Activated effector memory CD4-positive, alpha-beta T cell treated with anti-CD3 and anti-CD28 coated beads, Interleukin-2, amount 50 U/mL, for 16 hours (primary cell): ENCODE results near the gene BARX2.

Source experiments
- DNase-seq: peaks from one replicate; pipeline ENCODE4 v3.0.0-alpha.2; 2020

The BARX2 gene

GRCh38 chr11:129374081-129374992 lies 1.3 kb upstream of the BARX2 start:
- no peak for DNase-seq

GRCh38 chr11:129374993-129375750 lies 476 bp upstream of the BARX2 start:
- no peak for DNase-seq

- DNase-seq = no peak
Measured at GRCh38 chr11:129376658-129377341, 1.2 kb downstream of the BARX2 start.

DNA sequence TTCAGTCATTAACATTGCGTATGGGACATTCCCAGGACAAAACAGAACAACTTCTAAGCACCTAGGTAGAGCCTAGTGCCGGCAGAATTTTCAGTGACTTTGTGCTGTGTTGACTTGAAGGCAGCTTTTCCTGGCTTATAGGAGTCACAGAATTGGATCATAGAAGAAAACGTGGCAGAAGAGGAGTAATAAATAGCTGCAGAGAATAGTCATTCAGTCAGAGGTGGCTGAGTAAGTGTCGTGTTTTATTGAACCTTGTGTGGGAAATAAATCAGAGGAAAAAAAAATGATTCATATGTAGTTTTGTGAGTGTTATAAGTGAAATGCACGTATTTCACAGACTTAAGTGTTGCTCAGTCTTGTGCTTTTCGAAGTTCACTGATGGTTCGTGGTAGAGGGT lies 2.1 kb downstream of the BARX2 start:
- no peak for DNase-seq

DNA sequence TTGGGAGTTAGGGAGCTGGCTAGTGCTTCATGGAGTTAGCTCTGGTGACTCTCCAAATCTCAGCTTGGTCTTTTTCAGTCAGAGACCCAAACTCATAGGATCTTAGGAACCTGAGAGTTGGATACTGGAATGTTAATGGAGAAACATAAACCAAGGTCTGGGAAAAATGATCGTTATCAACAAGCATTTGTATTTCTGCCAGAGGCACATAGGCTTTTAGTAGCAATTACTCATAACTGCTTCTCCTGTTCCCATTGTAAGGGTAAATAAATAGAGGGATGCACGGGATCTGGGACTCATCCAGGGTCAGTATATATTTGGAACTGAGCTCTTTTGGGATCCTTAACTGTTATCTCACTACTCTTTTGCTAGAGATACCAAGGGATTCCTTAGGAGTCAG lies 4.8 kb downstream of the BARX2 start:
- DNase-seq = no peak

GRCh38 chr11:129382583-129382982 lies 6.9 kb downstream of the BARX2 start:
- no peak for DNase-seq

- no peak for DNase-seq
Measured at GRCh38 chr11:129383060-129383459, 7.4 kb downstream of the BARX2 start.

- DNase-seq = no peak
Measured at GRCh38 chr11:129383502-129383901, 7.9 kb downstream of the BARX2 start.

GRCh38 chr11:129384415-129384814 lies 8.8 kb downstream of the BARX2 start:
- no peak for DNase-seq

DNA sequence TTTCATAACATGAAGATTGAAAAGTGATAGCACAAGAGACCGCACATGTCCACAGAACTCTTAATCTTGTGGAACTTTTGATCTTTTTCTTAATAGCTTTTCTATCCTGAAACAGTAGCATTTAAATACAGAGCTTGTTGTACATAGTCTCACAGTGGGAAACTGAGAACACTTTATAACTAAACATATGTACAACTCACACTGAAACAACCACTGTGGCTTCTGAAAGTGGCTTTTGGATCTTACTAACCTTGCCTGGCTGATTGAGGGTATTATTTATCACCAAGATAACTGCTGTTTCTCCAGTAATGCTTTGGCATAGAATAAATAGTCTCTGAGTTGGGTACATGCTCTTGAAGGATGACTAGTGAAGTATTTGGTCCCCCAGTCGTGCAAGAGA lies 10.2 kb downstream of the BARX2 start:
- DNase-seq = no peak

GRCh38 chr11:129386795-129387397 lies 11.2 kb downstream of the BARX2 start:
- no peak for DNase-seq

DNA sequence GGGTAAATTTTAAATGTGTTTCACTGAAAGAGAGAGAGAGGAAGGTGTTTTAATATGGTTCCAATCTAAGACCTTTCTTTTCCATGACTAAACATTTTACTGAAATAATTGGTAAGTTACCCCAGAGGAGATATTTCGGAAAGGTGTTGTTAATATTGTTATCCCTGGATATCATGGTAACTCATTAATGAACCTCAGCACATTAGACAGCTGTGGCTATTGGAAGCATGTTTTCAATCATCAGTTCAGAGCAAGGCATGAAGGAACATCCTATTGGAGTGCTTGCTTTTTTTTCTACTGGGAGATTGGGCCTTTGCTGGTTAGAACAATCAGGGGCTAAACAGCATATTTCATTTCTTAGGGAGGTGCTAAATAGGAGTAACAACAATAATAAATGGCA lies 11.8 kb downstream of the BARX2 start:
- DNase-seq = no peak

GRCh38 chr11:129388824-129389223 lies 13.2 kb downstream of the BARX2 start:
- no peak for DNase-seq

DNA sequence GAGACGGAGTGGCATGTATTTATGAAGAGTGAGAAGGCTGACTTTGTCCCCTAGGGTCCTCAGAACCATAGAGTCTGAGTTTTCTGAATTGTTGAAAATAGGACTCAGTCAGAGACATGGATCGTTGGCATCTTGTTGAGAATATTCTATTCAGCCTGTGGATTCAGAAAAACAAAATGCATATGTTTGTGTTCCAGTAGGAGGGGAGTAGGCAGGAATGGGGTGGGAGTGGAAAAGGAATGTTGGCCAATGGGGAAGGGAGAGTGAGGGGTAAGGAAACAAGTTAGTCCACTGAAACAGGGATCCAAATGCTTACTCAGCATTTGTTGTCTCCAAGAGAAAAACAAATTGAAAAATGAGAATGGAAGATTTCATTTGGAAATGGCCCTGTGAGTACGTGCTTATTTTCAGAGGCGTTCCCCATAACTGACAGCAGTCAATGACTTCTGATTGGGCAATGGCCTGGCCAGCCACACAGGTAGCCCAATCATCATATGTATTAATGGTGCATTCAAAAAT lies 14.7 kb downstream of the BARX2 start:
- no peak for DNase-seq

DNA sequence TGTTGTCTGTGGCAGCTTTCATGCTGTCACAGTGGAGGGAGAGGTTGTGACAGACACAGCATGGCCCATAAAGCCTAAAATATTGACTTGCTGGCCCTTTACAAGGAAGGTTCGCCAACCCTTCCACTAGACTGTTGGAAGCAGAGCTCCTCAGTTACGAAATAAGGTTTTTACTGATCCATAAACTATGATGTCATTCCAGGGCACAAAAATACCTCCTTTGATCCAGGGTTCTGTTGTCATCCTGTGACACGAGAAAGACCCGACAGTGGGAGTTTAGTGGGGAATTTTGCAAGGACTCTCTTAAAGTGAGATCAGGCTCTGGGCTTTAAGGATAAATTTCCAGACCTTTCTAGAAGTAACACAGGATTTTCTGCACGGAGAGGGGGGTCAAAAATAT lies 15.7 kb downstream of the BARX2 start:
- no peak for DNase-seq

DNA sequence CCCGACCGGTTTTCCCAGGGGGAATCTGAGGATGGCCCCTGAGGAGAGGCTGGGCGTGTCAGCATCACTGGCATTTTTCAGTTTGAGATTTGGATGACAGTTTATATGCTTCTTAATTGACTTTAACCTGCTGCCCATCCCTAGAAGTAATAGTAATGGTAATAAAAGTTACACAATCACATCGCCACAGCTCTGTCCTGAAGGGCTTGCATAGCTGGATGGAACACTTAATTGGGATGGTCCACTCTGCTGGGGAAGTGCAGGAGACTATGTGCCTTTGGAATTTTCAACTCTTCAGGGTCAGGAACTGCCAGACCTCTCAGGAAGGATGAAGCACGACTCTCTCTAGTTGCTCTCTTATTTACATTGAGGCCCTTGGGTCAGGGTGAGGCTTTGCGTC lies 16.2 kb downstream of the BARX2 start:
- no peak for DNase-seq

DNA sequence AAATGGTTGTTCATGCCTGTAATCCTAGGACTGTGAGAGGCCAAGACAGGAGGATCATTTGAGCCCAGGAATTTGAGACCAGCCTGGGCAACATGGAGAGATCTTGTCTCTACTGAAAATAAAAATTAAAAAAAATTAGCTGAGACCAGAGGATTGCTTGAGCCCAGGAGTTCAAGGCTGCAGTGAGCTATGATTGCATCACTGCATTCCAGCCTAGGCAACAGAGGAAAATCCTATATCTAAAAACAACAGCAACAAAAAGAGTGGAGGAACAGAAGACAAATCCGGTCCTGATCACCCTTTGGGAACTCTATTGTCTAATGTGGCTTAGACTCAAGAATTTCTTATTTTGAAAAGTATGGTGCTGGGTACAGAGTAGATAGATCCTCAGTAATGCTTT lies 17.3 kb downstream of the BARX2 start:
- DNase-seq = no peak

- DNase-seq = no peak
Measured at GRCh38 chr11:129394709-129395108, 19.1 kb downstream of the BARX2 start.

DNA sequence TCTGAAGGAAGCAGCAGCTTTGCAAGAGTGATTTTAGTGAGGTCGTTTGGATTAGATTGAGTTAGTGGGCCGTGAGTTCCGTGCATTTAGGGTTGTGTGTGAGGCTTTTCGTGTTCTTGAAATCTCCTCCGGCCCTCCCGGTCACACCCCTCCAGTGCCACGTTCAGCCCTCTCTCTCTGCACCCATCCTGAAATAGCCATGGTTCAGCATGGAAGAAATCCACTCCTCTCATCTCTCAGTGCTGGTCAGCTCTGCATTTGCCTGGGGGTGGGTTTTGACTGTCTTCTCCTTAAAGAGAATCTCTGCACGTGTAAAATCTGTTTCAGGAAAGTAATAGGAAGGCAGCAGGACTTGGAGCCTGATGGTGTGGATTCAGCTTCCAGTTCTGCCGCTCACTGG lies 19.8 kb downstream of the BARX2 start:
- DNase-seq = no peak

DNA sequence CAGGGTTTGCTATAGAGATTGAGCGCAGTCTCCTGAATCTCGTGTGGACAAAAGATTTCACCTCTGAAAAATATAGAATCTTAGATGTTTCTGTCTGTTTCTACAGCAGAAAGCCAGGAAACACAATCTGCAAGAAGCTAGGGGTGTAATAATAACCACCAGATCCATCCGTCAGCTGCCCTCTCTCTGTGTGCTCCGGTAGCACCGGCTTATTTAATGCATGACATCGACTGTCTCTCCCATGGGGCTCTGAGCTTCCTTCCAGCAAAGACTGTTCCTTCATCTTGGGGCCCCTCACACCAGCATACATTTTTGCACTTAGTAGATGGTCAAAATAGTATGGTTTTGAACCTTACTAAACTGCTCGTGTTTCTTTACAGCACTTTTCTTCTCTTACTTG lies 20.2 kb downstream of the BARX2 start:
- no peak for DNase-seq

DNA sequence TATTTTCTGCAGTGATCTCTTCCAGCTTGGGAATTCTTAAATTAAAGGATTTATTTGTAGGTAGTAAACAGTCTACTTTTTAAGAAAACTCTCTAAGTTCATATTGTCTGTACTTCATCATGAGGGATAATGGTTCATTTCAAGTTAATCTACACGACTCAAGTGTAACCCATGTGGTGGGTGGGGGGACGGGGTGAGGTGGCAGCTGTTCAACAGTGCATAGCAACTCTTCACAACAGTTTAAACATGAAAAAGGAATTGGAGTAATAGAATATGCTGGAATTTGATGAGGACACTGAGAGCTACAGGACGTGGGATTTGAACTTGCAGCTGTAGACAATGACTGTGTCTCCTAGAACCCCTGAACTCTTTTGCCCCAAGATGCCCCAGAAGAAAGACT lies 20.8 kb downstream of the BARX2 start:
- no peak for DNase-seq

- DNase-seq = no peak
Measured at GRCh38 chr11:129402206-129403171, 26.8 kb downstream of the BARX2 start.
